Suprapubic skin (tissue), 4 donors: Measurements from ENCODE around the gene BLCAP. TPM values are rescaled to one million over a fixed set of nuclear protein-coding genes. Genes with fewer than 3 reads are reported as not detected.

Experiments used
- DNase-seq, 2 donors: peaks; one replicate each; pipeline ENCODE4 v3.0.0-alpha.2; 2019; ENCODE audit warnings: low spot score in 2 of 2
- H3K27ac ChIP-seq: fragments of 200-600 bp; sonication (generic); one replicate; pipeline ENCODE4 v1.5.1; 2019
- H3K27me3 ChIP-seq: fragments of 200-600 bp; sonication (generic); one replicate; pipeline ENCODE4 v1.5.1; 2019
- H3K36me3 ChIP-seq: fragments of 200-600 bp; sonication (generic); one replicate; pipeline ENCODE4 v1.5.1; 2019
- H3K4me1 ChIP-seq: fragments of 200-600 bp; sonication (generic); one replicate; pipeline ENCODE4 v1.5.1; 2019
- H3K4me3 ChIP-seq: fragments of 200-600 bp; sonication (generic); one replicate; pipeline ENCODE4 v1.5.1; 2019; ENCODE audit warnings: mild to moderate bottlenecking
- H3K9me3 ChIP-seq: fragments of 200-600 bp; sonication (generic); one replicate; pipeline ENCODE4 v1.5.1; 2019
- EP300 ChIP-seq: sonication (generic); formaldehyde crosslinking; IDR thresholded peaks from one replicate; pipeline ENCODE4 v1.6.1; 2017; ENCODE audit warnings: antibody characterized with exemption
- POLR2A ChIP-seq, 2 donors: fragments of 450-650 bp; IDR thresholded peaks; one replicate each; pipeline ENCODE4 v1.6.1; 2017; ENCODE audit warnings: antibody characterized with exemption in 2 of 2, mild to moderate bottlenecking in 2 of 2, moderate library complexity in 2 of 2
- POLR2AphosphoS5 ChIP-seq, 3 donors: sonication (generic); formaldehyde crosslinking; IDR thresholded peaks; one replicate each; pipeline ENCODE4 v1.6.1; 2017; ENCODE audit warnings: antibody characterized with exemption in 3 of 3
- WGBS: methylation state at CpG from one replicate; pipeline ENCODE4 v1.1.5; 2018; 5-methylcytosine and 5-hydroxymethylcytosine counted together
- total RNA-seq, 4 donors: library from RNA; depleted of rRNA; stranded (reverse); fragments of >200 nt; gene quantifications; one replicate each; pipeline ENCODE4 v1.1.0, GENCODE V29; 2016
- TF ChIP-seq, protein P1 (sequence below), 2 donors: fragments of 200-600 bp in 1 of 2; fragments of 450-650 bp in 1 of 2; sonication (generic) in 1 of 2; IDR thresholded peaks; one replicate each; pipeline ENCODE4 v1.5.1; 2016 to 2019; ENCODE audit warnings: antibody characterized with exemption in 2 of 2, mild to moderate bottlenecking in 1 of 2, moderate library complexity in 1 of 2

Gene BLCAP
- total RNA-seq, 4 donors from 2014 or later, result 126 to 198 (median 136) TPM

DNA sequence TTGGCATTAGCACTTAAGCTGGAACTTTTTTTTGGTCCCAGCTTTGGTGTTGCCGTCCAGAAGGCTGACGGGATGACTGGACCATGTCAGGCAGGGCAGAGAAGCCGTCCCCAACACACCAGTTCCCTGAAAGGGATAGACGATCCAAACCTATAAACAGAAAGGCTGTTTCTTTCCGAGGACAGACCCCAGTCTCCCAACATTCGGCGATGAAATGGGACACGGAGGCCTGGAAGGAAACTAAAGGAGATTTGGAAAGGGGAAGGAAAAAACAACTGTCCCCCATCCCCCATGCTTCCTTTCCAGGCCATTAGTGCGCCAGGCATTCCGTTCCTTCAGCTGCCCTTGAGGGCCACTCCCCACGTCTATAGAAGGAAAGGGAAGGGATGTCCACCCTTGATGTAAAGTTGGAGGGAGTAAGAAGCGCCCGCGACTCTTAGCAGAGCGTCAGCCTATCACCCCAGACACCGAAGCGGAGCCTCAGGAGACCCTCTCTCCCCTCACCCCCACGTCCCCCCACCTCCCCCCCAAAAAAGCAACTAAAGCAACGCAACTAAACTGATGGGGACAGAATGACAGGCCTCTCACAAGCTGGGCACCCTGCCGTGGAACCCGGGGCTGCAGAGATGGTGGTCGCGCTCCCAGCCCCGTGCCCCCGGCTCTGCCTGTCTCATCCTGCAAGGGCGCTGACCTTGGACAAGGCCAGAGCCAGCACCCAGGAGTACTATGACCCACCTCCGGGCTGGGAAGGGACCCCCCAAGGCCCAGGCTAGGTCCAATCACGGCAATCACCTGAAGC lies 638 bp downstream of the BLCAP start:
- peaks cover 60% of the 10 kb centered on the region for H3K4me1 ChIP-seq
- TF ChIP-seq, protein P1, sequence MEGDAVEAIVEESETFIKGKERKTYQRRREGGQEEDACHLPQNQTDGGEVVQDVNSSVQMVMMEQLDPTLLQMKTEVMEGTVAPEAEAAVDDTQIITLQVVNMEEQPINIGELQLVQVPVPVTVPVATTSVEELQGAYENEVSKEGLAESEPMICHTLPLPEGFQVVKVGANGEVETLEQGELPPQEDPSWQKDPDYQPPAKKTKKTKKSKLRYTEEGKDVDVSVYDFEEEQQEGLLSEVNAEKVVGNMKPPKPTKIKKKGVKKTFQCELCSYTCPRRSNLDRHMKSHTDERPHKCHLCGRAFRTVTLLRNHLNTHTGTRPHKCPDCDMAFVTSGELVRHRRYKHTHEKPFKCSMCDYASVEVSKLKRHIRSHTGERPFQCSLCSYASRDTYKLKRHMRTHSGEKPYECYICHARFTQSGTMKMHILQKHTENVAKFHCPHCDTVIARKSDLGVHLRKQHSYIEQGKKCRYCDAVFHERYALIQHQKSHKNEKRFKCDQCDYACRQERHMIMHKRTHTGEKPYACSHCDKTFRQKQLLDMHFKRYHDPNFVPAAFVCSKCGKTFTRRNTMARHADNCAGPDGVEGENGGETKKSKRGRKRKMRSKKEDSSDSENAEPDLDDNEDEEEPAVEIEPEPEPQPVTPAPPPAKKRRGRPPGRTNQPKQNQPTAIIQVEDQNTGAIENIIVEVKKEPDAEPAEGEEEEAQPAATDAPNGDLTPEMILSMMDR (IDR thresholded peaks at IDR 0.05), result no peak
- no peak for TF ChIP-seq EP300

DNA sequence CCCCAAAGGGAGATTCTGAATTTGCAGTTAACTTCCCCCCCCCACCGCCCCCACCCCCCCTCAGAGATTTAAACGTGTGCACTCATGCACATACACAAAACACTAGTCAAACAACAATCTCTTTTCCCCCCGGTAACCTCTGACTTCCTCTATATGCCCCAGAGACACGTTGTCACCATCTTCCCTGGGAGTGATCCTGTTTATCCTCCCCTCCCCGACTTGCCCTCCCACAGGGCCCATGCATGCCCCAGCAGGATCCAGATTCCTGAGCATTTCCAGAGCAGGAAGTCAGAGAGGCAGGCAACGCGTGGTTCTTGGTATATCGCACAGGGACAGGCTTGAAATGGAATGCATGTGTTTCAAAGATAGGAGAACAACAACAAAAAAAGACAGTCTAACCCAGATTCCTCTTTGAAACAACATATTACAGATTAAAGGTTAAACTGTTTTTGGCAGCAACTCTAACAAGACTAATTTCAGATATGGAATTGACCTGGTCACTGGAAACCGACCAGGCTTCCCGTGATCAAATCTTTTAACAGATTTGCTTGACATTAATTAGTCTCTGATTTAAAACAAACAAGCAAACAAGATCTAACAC lies 1.3 kb downstream of the BLCAP start:
- Histone ChIP-seq H3K4me3 (peak overlapping the region; percentile 87), H3K4me1 (peaks cover 67% of the 10 kb centered on the region), H3K9me3 (no peaks in the 10 kb centered on the region), H3K27me3 (no peaks in the 10 kb centered on the region), H3K36me3 (no peaks in the 10 kb centered on the region), H3K27ac (peak overlapping the region; percentile 100)
- no peak for DNase-seq
- 2% methylated on average over 10 of the region's 10 CpGs for WGBS
- TF ChIP-seq POLR2AphosphoS5 (IDR thresholded peaks at IDR 0.05), result peak in 1 of 3 donors; percentile 27
- TF ChIP-seq, protein P1 (IDR thresholded peaks at IDR 0.05), result no peak

More for the DNA sequence above, 638 bp downstream of the BLCAP start:
- Histone ChIP-seq H3K9me3 (no peaks in the 10 kb centered on the region), H3K4me3 (peak overlapping the region; percentile 87), H3K27ac (peak overlapping the region; percentile 100), H3K27me3 (no peaks in the 10 kb centered on the region), H3K36me3 (no peaks in the 10 kb centered on the region)
- no peak for DNase-seq
- 2% methylated on average over 19 of the region's 28 CpGs for WGBS

DNA sequence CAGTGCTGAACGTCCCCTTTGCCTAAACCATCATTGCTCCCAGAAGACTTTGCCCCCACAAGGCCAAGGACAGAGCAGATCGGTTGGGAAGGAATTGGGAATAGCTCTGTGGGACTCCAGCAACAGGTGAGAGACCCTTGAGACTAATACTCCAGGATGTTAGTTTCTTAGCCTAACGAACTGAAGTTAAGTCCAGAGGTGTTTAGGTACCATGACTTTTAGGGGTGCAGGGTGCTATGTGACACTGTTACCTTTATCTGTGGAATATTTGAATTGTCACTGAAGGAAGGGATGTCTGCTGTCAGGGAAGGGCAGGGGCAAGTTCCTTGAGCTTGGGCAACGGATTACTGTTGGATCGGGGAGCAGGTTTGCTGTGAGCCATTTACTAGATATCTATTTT lies 1.9 kb downstream of the BLCAP start:
- peak overlapping the region; percentile 100 for H3K27ac ChIP-seq
- no peaks in the 10 kb centered on the region for H3K9me3 ChIP-seq
- H3K36me3 ChIP-seq, result no peaks in the 10 kb centered on the region
- H3K27me3 ChIP-seq, result no peaks in the 10 kb centered on the region
- no peak for DNase-seq
- TF ChIP-seq POLR2A (IDR thresholded peaks at IDR 0.05) (no peak), POLR2AphosphoS5 (IDR thresholded peaks at IDR 0.05) (no peak), EP300 (no peak)
- TF ChIP-seq, protein P1 (IDR thresholded peaks at IDR 0.05), result no peak
- peak overlapping the region; percentile 87 for H3K4me3 ChIP-seq
- peaks cover 70% of the 10 kb centered on the region for H3K4me1 ChIP-seq
- WGBS, result 45% methylated on average over 5 of the region's 5 CpGs

DNA sequence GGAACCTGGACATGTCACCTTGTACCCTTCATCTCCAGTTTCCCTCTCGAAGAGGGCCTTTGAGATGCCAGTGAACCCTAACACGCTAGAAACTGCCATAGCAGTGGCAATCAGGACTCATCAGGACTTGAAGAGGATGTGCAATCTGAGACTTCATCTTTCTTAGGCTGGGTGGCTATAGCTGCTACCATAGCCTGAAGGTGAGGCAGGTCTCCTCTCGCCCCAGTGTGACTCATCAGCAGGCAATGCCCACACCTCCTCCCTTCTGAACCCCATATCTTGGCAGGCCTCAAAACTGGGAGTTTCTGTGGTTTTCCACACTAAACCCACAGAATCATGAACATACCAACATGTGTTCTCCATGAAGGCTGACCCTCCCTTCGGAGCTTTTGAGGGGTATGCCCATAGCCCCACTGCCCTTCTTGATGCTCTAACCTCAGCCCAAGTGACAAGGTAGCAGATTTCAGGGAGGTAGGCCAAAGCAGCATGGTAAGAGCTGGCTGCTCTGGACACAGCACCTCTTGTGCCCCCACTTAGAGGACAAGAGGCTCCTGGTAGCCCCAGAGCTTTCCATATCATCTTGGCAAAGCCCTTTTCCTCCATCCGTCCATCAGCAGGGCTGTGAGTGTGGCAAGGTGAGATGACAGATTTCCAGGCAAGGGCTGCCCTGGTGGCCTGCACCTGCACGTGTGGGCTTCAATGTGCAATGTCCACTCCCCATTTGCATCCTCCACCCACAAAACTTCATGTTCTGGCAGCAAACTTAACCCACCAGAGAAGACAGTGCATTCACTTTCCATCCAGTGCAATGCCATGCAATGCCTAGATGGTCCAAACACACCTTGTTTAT lies 2.6 kb downstream of the BLCAP start:
- Histone ChIP-seq H3K36me3 (no peaks in the 10 kb centered on the region), H3K27ac (peak overlapping the region; percentile 100), H3K4me3 (peak overlapping the region; percentile 87), H3K4me1 (peaks cover 76% of the 10 kb centered on the region), H3K9me3 (no peaks in the 10 kb centered on the region), H3K27me3 (no peaks in the 10 kb centered on the region)
- DNase-seq, result no peak
- no peak for TF ChIP-seq EP300
- TF ChIP-seq, protein P1 (IDR thresholded peaks at IDR 0.05), result no peak
- TF ChIP-seq POLR2A (IDR thresholded peaks at IDR 0.05), result no peak
- TF ChIP-seq POLR2AphosphoS5 (IDR thresholded peaks at IDR 0.05), result no peak
- 33% methylated on average over 6 of the region's 6 CpGs for WGBS
